ENCODE data around the gene ZFP69. TPM values are rescaled to one million over a fixed set of nuclear protein-coding genes. Genes with fewer than 3 reads are reported as not detected.

The ZFP69 gene
- total RNA-seq = 1 to 10 TPM; 2.3 to 7.2 (median 3.7) TPM
- polyA plus RNA-seq = 1 to 10 TPM in 2 of 3 donors, under 1 TPM in 1; 0.92 to 2.5 (median 1.8) TPM

DNA sequence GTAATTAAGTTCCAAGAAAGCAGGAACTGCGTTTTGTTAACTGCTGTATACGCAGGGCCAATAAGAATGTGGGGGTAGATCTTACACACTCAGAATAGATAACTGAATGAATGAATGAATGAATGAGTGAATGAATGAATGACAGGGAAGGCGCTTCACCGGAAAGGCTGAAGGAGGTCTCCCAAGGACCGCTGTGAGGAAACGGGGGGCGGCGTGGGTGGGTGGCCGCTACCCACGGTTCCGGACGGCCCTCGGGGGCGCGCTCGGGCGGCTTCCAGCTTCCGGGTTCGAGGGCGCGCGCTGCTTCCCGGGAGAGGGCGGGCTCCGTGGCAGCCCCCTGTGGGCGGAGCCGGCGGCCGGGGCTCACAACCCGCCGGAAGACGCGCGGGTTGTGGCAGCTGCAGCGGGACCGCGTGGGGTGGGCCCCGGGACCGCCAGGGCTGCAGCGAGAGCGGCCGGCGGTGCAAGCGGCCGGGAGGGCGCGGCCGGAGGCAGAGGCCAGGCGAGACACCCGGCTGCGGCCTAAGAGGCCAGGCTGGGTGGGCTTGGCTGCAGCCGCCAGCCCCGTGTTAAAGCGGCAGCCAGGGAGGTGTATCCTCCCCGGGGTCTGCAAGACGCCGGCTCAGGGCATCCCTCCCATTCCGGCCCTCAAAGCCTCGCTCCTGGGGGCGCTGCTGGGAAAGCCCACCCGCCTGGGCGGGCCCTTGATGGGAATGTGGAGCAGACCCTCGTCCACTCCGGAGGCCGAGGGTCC, at the start of gene ZFP69:
Gene ZFP69, plus strand, starts transcription at position 367 of the 754 bp plus-strand sequence. CDS start 2,072 bp downstream, outside the sequence.
- Histone ChIP-seq H3K9me3 (peaks cover 0 to 12% (median 1%) of the 10 kb centered on the region in 4 donors), H3K4me3 (peak within 1 kb of the TSS; percentile 51 to 92 (median 76)), H3K36me3 (peaks cover 0 to 7% (median under 1%) of the 10 kb centered on the region in 4 donors), H3K4me1 (peaks cover 0 to 13% (median 6%) of the 10 kb centered on the region in 4 donors), H3K27me3 (no peaks in the 10 kb centered on the region), H3K27ac (peak within 1 kb of the TSS; percentile 71 to 74 (median 72))
- intact Hi-C loops (cut with DNase I) = no loop called here
- peak; percentile 74 for DNase-seq
- WGBS, 2 donors = 1% methylated on average over 65 of the region's 65 CpGs
- no peak for TF ChIP-seq EP300 (IDR thresholded peaks at IDR 0.05)
- no peak for TF ChIP-seq POLR2A (IDR thresholded peaks at IDR 0.05)
- peak in 3 of 4 donors; percentile 36 to 39 (median 38) for TF ChIP-seq POLR2AphosphoS5 (IDR thresholded peaks at IDR 0.05)
- TF ChIP-seq, protein P1, sequence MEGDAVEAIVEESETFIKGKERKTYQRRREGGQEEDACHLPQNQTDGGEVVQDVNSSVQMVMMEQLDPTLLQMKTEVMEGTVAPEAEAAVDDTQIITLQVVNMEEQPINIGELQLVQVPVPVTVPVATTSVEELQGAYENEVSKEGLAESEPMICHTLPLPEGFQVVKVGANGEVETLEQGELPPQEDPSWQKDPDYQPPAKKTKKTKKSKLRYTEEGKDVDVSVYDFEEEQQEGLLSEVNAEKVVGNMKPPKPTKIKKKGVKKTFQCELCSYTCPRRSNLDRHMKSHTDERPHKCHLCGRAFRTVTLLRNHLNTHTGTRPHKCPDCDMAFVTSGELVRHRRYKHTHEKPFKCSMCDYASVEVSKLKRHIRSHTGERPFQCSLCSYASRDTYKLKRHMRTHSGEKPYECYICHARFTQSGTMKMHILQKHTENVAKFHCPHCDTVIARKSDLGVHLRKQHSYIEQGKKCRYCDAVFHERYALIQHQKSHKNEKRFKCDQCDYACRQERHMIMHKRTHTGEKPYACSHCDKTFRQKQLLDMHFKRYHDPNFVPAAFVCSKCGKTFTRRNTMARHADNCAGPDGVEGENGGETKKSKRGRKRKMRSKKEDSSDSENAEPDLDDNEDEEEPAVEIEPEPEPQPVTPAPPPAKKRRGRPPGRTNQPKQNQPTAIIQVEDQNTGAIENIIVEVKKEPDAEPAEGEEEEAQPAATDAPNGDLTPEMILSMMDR (IDR thresholded peaks at IDR 0.05) = no peak

DNA sequence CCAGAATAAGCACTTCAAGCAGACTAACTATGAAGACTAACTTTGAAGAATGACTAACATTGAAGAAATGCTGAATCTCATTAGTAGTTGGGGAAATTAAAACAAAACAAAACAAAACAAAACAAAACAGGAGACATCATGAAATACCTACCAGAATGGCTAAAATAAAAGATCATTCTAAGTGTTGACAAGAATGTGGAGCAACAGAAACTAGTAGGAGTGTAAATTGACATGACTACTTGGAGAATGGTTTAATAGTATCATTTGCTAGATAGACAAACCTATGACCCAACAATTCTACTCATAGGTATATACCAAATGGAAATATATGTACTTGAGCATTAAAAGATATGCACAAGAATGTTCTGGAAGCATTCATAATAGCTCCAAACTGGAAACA, 45.7 kb upstream of the ZFP69 start:
- TF ChIP-seq EP300 (IDR thresholded peaks at IDR 0.05) (no peak), POLR2AphosphoS5 (IDR thresholded peaks at IDR 0.05) (no peak), POLR2A (IDR thresholded peaks at IDR 0.05) (no peak)
- TF ChIP-seq, protein P1 (IDR thresholded peaks at IDR 0.05) = no peak
- Histone ChIP-seq H3K9me3 (no peaks in the 10 kb centered on the region), H3K4me1 (no peaks in the 10 kb centered on the region), H3K27ac (no peak overlapping the region), H3K4me3 (no peak overlapping the region), H3K36me3 (no peaks in the 10 kb centered on the region), H3K27me3 (no peaks in the 10 kb centered on the region)
- intact Hi-C loops (cut with DNase I) = no loop called here
- no peak for DNase-seq

DNA sequence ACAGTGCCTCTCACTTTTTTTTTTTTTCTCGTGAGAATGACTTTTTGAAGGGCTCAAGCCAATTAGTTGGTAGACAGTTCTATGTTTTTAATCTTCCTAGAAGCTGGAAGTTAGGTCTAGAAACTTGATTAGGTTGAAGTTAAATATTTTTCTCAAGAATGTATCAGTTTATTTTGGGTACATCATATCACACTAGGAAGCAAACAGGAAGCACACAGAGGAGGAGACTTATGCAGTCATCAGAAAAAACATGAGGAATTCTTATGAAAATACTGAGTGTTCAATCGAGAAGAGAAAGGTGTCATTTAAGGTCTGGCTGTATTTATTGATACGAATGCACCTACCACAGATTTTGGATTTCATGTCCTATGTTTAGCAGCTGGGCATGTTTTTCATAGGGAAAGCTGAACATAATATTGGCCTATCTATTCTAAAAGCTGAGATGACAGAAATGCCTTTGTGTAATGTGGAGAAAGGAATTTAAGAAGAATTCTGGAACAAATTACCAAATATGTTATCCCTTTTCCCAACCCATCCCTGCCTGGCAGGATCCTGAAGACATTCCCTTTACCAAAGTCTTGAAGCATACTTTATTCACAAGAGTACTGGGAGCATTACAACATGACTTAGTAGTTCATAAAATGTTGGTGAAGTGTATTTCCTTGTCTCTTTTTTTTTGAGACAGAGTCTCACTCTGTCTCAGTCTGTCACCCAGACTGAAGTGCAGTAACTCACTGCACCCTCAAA, 44.3 kb upstream of the ZFP69 start:
- H3K27ac ChIP-seq = no peak overlapping the region
- no peak overlapping the region for H3K4me3 ChIP-seq
- no peaks in the 10 kb centered on the region for H3K36me3 ChIP-seq
- no peak for DNase-seq
- no peaks in the 10 kb centered on the region for H3K27me3 ChIP-seq
- H3K9me3 ChIP-seq = no peaks in the 10 kb centered on the region
- intact Hi-C loops (cut with DNase I) = no loop called here
- TF ChIP-seq POLR2AphosphoS5 (IDR thresholded peaks at IDR 0.05) (no peak), POLR2A (IDR thresholded peaks at IDR 0.05) (no peak), EP300 (IDR thresholded peaks at IDR 0.05) (no peak)
- TF ChIP-seq, protein P1 (IDR thresholded peaks at IDR 0.05) = no peak
- WGBS, 2 donors = 81 to 86% methylated on average over 3 of the region's 3 CpGs
- no peaks in the 10 kb centered on the region for H3K4me1 ChIP-seq

DNA sequence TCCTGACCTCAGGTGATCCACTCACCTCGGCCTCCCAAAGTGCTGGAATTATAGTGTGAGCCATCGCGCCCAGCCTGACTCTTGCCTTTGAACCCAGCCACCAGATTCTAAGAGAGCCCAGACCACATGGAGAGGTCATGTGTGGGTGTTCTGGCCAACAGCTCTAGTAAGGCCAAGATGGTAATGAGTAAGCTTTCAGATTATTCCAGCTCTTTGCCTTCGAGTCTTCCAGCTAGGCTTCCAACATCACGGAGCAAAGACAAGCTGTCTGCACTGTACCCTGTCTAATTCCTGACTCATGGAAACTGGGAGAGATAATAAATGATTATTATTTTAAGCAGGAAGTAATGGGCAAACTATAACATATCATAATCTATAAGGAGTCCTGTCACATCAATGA, 41.6 kb upstream of the ZFP69 start:
- no peak for DNase-seq
- H3K27me3 ChIP-seq = no peaks in the 10 kb centered on the region
- TF ChIP-seq EP300 (IDR thresholded peaks at IDR 0.05) (no peak), POLR2AphosphoS5 (IDR thresholded peaks at IDR 0.05) (no peak), POLR2A (IDR thresholded peaks at IDR 0.05) (no peak)
- TF ChIP-seq, protein P1 (IDR thresholded peaks at IDR 0.05) = no peak
- no peak overlapping the region for H3K27ac ChIP-seq
- intact Hi-C loops (cut with DNase I) = no loop called here
- H3K36me3 ChIP-seq = no peaks in the 10 kb centered on the region
- WGBS, 2 donors = 96% methylated on average over 5 of the region's 5 CpGs
- no peaks in the 10 kb centered on the region for H3K9me3 ChIP-seq
- no peaks in the 10 kb centered on the region for H3K4me1 ChIP-seq
- H3K4me3 ChIP-seq = no peak overlapping the region

All from sigmoid colon (tissue), 7 donors.